Neural cell (in vitro differentiated cells): ENCODE measurements around the gene CNOT2.

Experiments used
- EP300 ChIP-seq: fragments of 450-650 bp; conservative IDR thresholded peaks from 2 replicates; pipeline ENCODE4 v1.6.1; 2014; ENCODE audit warnings: antibody characterized with exemption, mild to moderate bottlenecking, moderate library complexity; ENCODE audit not compliant: poor library complexity, severe bottlenecking
- EZH2 ChIP-seq: fragments of 200-600, 300-800 bp; shearing (Covaris generic), sonication (generic); IDR thresholded peaks from 2 replicates; pipeline ENCODE4 v1.6.1; 2014; ENCODE audit warnings: antibody characterized with exemption, low read length, borderline replicate concordance, mild to moderate bottlenecking; ENCODE audit not compliant: insufficient read depth, poor library complexity, severe bottlenecking
- POLR2AphosphoS5 ChIP-seq: IDR thresholded peaks from 2 replicates; pipeline ENCODE4 v1.6.1; 2012
- TF ChIP-seq, protein P1 (sequence below): fragments of 450-650 bp; IDR thresholded peaks from 2 replicates; pipeline ENCODE4 v1.5.1; 2014; ENCODE audit warnings: antibody characterized with exemption, mild to moderate bottlenecking, moderate library complexity; ENCODE audit not compliant: poor library complexity, severe bottlenecking

DNA sequence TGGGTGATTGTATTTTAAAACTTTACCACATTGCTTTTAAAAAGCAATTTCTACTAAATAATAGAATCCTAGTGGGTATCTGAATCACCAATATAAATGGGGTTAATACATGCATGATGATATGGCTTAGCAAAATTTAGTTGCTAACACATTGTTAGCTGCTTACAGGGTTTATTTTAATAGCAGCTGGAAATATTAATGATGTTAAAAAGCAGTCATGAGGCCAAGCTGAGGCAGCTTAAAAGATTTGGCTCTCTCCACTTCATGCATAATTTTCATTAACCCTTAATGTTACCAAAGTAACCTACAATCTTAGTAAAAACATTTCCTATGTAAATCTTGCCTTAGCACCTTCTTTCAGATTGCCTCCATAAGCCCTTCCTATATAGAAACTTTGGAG lies 49.2 kb upstream of the CNOT2 start:
- TF ChIP-seq, protein P1, sequence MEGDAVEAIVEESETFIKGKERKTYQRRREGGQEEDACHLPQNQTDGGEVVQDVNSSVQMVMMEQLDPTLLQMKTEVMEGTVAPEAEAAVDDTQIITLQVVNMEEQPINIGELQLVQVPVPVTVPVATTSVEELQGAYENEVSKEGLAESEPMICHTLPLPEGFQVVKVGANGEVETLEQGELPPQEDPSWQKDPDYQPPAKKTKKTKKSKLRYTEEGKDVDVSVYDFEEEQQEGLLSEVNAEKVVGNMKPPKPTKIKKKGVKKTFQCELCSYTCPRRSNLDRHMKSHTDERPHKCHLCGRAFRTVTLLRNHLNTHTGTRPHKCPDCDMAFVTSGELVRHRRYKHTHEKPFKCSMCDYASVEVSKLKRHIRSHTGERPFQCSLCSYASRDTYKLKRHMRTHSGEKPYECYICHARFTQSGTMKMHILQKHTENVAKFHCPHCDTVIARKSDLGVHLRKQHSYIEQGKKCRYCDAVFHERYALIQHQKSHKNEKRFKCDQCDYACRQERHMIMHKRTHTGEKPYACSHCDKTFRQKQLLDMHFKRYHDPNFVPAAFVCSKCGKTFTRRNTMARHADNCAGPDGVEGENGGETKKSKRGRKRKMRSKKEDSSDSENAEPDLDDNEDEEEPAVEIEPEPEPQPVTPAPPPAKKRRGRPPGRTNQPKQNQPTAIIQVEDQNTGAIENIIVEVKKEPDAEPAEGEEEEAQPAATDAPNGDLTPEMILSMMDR: no peak
- TF ChIP-seq EZH2 (no peak), POLR2AphosphoS5 (no peak), EP300 (no peak)
